A549 treated with GW870086 at 1 μM for 4 hours (cell line): ENCODE data around the gene VEPH1. TPM values are rescaled to one million over a fixed set of nuclear protein-coding genes. Genes with fewer than 3 reads are reported as not detected.

Experiments
- total RNA-seq: library from RNA; stranded (reverse); fragments of 200-300 nt; extraction: Qiagen RNA extraction; gene quantifications from 5 replicates; pipeline ENCODE4 v1.2.3, GENCODE V29; 2022; ENCODE audit warnings: low read depth

The VEPH1 gene
- 0.31 to 1.0 TPM (median 0.61 TPM) in 5 replicates for total RNA-seq

DNA sequence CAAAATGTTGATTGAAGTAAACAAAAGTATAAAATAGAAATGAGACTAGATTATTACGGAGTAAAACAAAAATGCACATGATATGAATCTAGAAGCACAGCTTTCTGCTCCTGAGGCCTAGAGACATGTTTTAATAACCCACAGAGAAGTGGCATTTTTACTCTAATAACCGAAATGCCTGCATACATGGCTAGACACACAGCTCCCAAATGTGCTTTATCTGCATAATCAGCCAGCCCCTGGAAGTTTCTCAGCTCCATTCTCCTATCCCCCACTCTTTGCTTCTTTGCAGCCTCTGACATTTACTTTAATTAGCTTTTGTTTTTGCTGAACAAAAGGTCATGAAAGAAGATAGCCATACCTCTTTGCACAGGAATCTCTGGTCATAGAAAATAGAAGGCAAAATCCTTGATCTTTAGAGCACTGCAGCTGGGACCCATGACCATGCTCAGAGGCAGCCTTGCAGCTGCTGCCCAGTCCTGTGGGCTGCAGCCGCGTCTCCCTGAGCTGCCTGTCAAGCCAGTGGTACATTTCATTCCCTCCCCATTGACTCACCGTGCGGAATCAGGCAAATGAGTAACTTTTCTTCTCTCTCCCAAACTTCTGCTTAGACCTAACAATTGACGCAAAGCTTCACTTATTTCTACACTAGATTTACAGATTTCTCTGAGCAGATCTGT, at the start of gene VEPH1:
Gene VEPH1, minus strand, starts transcription at position 501 of the 680 bp plus-strand sequence. CDS start 8,067 bp downstream, outside the sequence.

DNA sequence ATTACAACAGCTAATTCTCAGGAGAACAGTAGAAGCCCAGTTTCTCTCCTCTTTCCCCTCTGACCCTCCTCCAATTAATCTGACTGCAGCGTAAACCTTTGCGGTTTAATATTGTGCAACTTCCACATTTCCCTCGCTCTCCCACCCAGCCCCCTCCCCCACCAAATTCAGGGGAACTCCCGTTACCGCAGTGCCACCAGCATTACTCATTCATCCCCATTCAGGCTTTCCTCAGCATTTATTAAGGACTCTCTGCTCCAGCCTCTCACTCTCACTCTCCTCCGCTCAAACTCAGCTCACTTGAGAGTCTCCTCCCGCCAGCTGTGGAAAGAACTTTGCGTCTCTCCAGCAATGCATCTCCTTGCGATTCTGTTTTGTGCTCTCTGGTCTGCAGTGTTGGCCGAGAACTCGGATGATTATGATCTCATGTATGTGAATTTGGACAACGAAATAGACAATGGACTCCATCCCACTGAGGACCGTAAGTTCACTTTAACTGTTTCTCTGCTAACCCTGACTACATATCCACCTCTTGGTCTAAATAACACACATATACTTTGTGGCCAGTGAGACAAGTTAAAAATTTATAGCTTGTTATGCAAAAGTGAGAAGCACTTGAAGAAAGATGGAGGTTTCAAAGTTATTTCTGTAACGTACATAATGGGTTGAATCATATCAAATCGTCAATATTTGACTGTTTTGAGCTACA, 66.5 kb downstream of the VEPH1 start, which contains the start of gene PTX3:
Gene PTX3, plus strand, starts transcription at position 268 of the 709 bp plus-strand sequence. Its CDS starts 84 bp downstream, at position 352.

Other genes starting within 250 kb of the VEPH1 start
- 0.74 to 1.2 TPM (median 0.85 TPM) in 5 replicates for gene PTX3, start 66.6 kb downstream of the VEPH1 start, total RNA-seq